ENCODE data around the gene EGLN2. TPM values are rescaled to one million over a fixed set of nuclear protein-coding genes. Genes with fewer than 3 reads are reported as not detected.
"Not testable (repeated sequence)": the region's sequence is repeated elsewhere in the genome, so short reads cannot be mapped to it uniquely, and the experiment has no call there.

The EGLN2 gene
- total and polyA plus RNA-seq, 8 donors = 22.3 to 82.1 (median 27.8) TPM

- no peak overlapping the region for H3K4me3 ChIP-seq
- peaks cover 0 to 21% (median 18%) of the 10 kb centered on the region in 3 donors for H3K36me3 ChIP-seq
- no peak for TF ChIP-seq CTCF (IDR thresholded peaks at IDR 0.05)
- 80 to 84% methylated on average over 5 of the region's 5 CpGs for WGBS, 2 donors
- intact Hi-C loops (cut with DNase I) = no loop called here
- H3K27ac ChIP-seq = no peak overlapping the region
- FAIRE-seq (no peak), DNase-seq (no peak), ATAC-seq (no peak)
- no peaks in the 10 kb centered on the region for H3K9me3 ChIP-seq
- no peaks in the 10 kb centered on the region for H3K4me1 ChIP-seq
- H3K27me3 ChIP-seq = no peaks in the 10 kb centered on the region
These were observed 30.1 kb upstream of the EGLN2 start for GRCh38 chr19:40768869-40769268.

- H3K27ac ChIP-seq; H3K4me1 ChIP-seq; ATAC-seq; H3K9me3 ChIP-seq; DNase-seq; intact Hi-C loops (cut with DNase I); FAIRE-seq; H3K36me3 ChIP-seq; H3K4me3 ChIP-seq; H3K27me3 ChIP-seq: not testable (repeated sequence)
- 88 to 93% methylated on average over 10 of the region's 10 CpGs for WGBS, 2 donors
These were observed 27.7 kb upstream of the EGLN2 start for GRCh38 chr19:40771101-40771862.

- H3K27me3 ChIP-seq = no peaks in the 10 kb centered on the region
- intact Hi-C loops (cut with DNase I) = no loop called here
- WGBS, 2 donors = 88 to 90% methylated on average over 9 of the region's 9 CpGs
- peaks cover 0 to 8% (median 0%) of the 10 kb centered on the region in 3 donors for H3K4me1 ChIP-seq
- FAIRE-seq = no peak
- ATAC-seq = no peak
- H3K9me3 ChIP-seq = no peaks in the 10 kb centered on the region
- TF ChIP-seq CTCF (IDR thresholded peaks at IDR 0.05) = no peak
- H3K4me3 ChIP-seq = no peak within 1 kb of the TSS
- no peak for DNase-seq
- no peak within 1 kb of the TSS for H3K27ac ChIP-seq
- H3K36me3 ChIP-seq = no peaks in the 10 kb centered on the region
These were observed 23.9 kb upstream of the EGLN2 start, which contains the start of gene MIA for GRCh38 chr19:40774916-40775631. Gene MIA (plus strand): TSS chr19:40775521. CDS start chr19:40775543, 22 bp downstream.

GRCh38 chr19:40775632-40776022, 23.4 kb upstream of the EGLN2 start:
- TF ChIP-seq CTCF (IDR thresholded peaks at IDR 0.05) = no peak
- ATAC-seq (no peak), DNase-seq (no peak), FAIRE-seq (no peak)
- no peak overlapping the region for H3K27ac ChIP-seq
- 87 to 94% methylated on average over 10 of the region's 10 CpGs for WGBS, 2 donors
- no peak overlapping the region for H3K4me3 ChIP-seq
- intact Hi-C loops (cut with DNase I) = no loop called here
- no peaks in the 10 kb centered on the region for H3K9me3 ChIP-seq
- H3K4me1 ChIP-seq = peaks cover 0 to 8% (median 0%) of the 10 kb centered on the region in 3 donors
- H3K36me3 ChIP-seq = no peaks in the 10 kb centered on the region
- H3K27me3 ChIP-seq = no peaks in the 10 kb centered on the region

- no peak for FAIRE-seq
- intact Hi-C loops (cut with DNase I) = no loop called here
- no peak for TF ChIP-seq CTCF (IDR thresholded peaks at IDR 0.05)
- Histone ChIP-seq H3K27ac (peak overlapping the region in 1 of 4 donors; percentile 98), H3K4me1 (peaks cover 0 to 8% (median 0%) of the 10 kb centered on the region in 3 donors), H3K9me3 (no peaks in the 10 kb centered on the region), H3K36me3 (no peaks in the 10 kb centered on the region), H3K27me3 (no peaks in the 10 kb centered on the region), H3K4me3 (no peak overlapping the region)
- DNase-seq = no peak
- WGBS, 2 donors = 77 to 80% methylated on average over 7 of the region's 7 CpGs
- ATAC-seq = no peak
These were observed 22.6 kb upstream of the EGLN2 start for GRCh38 chr19:40776364-40776763.
